EL (cell line): ENCODE measurements around the gene HOXA7.

Experiments
- DNase-seq: peaks from one replicate; pipeline ENCODE4 v3.0.0-alpha.2; 2016

Gene HOXA7

GRCh38 chr7:27146491-27147198, 9.8 kb downstream of the HOXA7 start:
- no peak for DNase-seq

GRCh38 chr7:27145914-27146412, 10.5 kb downstream of the HOXA7 start:
- DNase-seq, result no peak

- DNase-seq, result no peak
These were observed 11.1 kb downstream of the HOXA7 start for GRCh38 chr7:27145165-27145913.

- DNase-seq, result no peak
These were observed 11.7 kb downstream of the HOXA7 start for GRCh38 chr7:27144781-27145164.

- DNase-seq, result no peak
These were observed 12.3 kb downstream of the HOXA7 start for GRCh38 chr7:27143950-27144780.

GRCh38 chr7:27143023-27143949, 13.2 kb downstream of the HOXA7 start, which contains the start of gene HOXA5:
Gene HOXA5 (minus strand): TSS chr7:27143681. CDS start chr7:27143607, 74 bp downstream.
- peak; percentile 83 for DNase-seq

- DNase-seq, result no peak
These were observed 13.9 kb downstream of the HOXA7 start for GRCh38 chr7:27142580-27143022.

GRCh38 chr7:27141923-27142579, 14.4 kb downstream of the HOXA7 start:
- DNase-seq, result no peak

GRCh38 chr7:27141137-27141922, 15.1 kb downstream of the HOXA7 start:
- no peak for DNase-seq

GRCh38 chr7:27140126-27140857, 16.2 kb downstream of the HOXA7 start:
- no peak for DNase-seq

- no peak for DNase-seq
These were observed 16.9 kb downstream of the HOXA7 start for GRCh38 chr7:27139334-27140125.

- DNase-seq, result no peak
These were observed 17.5 kb downstream of the HOXA7 start for GRCh38 chr7:27138985-27139333.

GRCh38 chr7:27138472-27138871, 18.0 kb downstream of the HOXA7 start:
- no peak for DNase-seq

- no peak for DNase-seq
These were observed 18.7 kb downstream of the HOXA7 start for GRCh38 chr7:27137640-27138315.

GRCh38 chr7:27134392-27134791, 22.1 kb downstream of the HOXA7 start:
- peak; percentile 83 for DNase-seq

GRCh38 chr7:27133409-27134231, 22.9 kb downstream of the HOXA7 start:
- DNase-seq, result no peak

GRCh38 chr7:27132978-27133377, 23.5 kb downstream of the HOXA7 start:
- no peak for DNase-seq

GRCh38 chr7:27132214-27132613, 24.3 kb downstream of the HOXA7 start:
- DNase-seq, result no peak
